Neuronal stem cell (in vitro differentiated cells): ENCODE results near the gene GCAT.

Experiments used
- DNase-seq: peaks from one replicate; pipeline ENCODE4 v3.0.0-alpha.2; 2013; ENCODE audit warnings: low spot score
- H2AFZ ChIP-seq: one replicate; pipeline ENCODE4 v1.6.1; 2013; ENCODE audit warnings: mild to moderate bottlenecking, low read length, inconsistent platforms
- H2AK5ac ChIP-seq: 2 replicates; pipeline ENCODE4 v1.6.1; 2013; ENCODE audit warnings: low read depth, mild to moderate bottlenecking, inconsistent platforms, low read length, moderate library complexity, mixed read lengths
- H2BK120ac ChIP-seq: 2 replicates; pipeline ENCODE4 v1.6.1; 2013; ENCODE audit warnings: low read depth, mild to moderate bottlenecking, inconsistent platforms, low read length, moderate library complexity, mixed read lengths
- H2BK12ac ChIP-seq: one replicate; pipeline ENCODE4 v1.6.1; 2013; ENCODE audit warnings: low read length, inconsistent platforms
- H2BK15ac ChIP-seq: 2 replicates; pipeline ENCODE4 v1.6.1; 2013; ENCODE audit warnings: mild to moderate bottlenecking, low read length, inconsistent platforms, mixed read lengths
- H2BK5ac ChIP-seq: one replicate; pipeline ENCODE4 v1.6.1; 2013; ENCODE audit warnings: inconsistent platforms, mild to moderate bottlenecking, low read length, moderate library complexity
- H3K14ac ChIP-seq: one replicate; pipeline ENCODE4 v1.6.1; 2013; ENCODE audit warnings: low read length, inconsistent platforms
- H3K18ac ChIP-seq: 2 replicates; pipeline ENCODE4 v1.6.1; 2013; ENCODE audit warnings: low read length, inconsistent platforms
- H3K23ac ChIP-seq: 2 replicates; pipeline ENCODE4 v1.6.1; 2013; ENCODE audit warnings: low read depth, mild to moderate bottlenecking, mixed read lengths, low read length, inconsistent platforms; ENCODE audit not compliant: poor library complexity
- H3K27ac ChIP-seq: replicated peaks from 3 replicates; pipeline ENCODE4 v1.5.1; 2013; ENCODE audit warnings: low read length, inconsistent platforms
- H3K27me3 ChIP-seq, 3 experiments: 2 replicates each; pipeline ENCODE4 v1.6.1; 2013; ENCODE audit warnings: low read length in 3 of 3, mild to moderate bottlenecking in 2 of 3, inconsistent platforms in 1 of 3, low read depth in 1 of 3, mixed read lengths in 1 of 3, moderate library complexity in 1 of 3; ENCODE audit not compliant: control insufficient read depth in 3 of 3, insufficient read depth in 3 of 3
- H3K36me3 ChIP-seq, 2 donors: replicated peaks in 1 of 2; 2 replicates each; pipeline ENCODE4 v1.6.1; 2013; ENCODE audit warnings: low read length in 2 of 2; ENCODE audit not compliant: control insufficient read depth in 2 of 2, insufficient read depth in 2 of 2
- H3K4ac ChIP-seq: 2 replicates; pipeline ENCODE4 v1.6.1; 2013; ENCODE audit warnings: inconsistent platforms, mild to moderate bottlenecking, low read length, moderate library complexity
- H3K4me1 ChIP-seq, 2 donors: 1 replicate in 1 of 2; 2 replicates in 1 of 2; pipeline ENCODE4 v1.6.1; 2013; ENCODE audit warnings: low read length in 2 of 2, low read depth in 1 of 2; ENCODE audit not compliant: control insufficient read depth in 2 of 2, insufficient read depth in 1 of 2
- H3K4me2 ChIP-seq: one replicate; pipeline ENCODE4 v1.6.1; 2013; ENCODE audit warnings: mild to moderate bottlenecking, low read length, inconsistent platforms; ENCODE audit not compliant: insufficient read depth, poor library complexity, severe bottlenecking
- H3K4me3 ChIP-seq, 2 donors: 2 replicates each; pipeline ENCODE4 v1.5.1; 2013; ENCODE audit warnings: low read length in 2 of 2, mild to moderate bottlenecking in 2 of 2, inconsistent platforms in 1 of 2, moderate library complexity in 1 of 2
- H3K79me1 ChIP-seq: one replicate; pipeline ENCODE4 v1.6.1; 2013; ENCODE audit warnings: low read depth, mild to moderate bottlenecking, inconsistent platforms, low read length, moderate library complexity
- H3K9ac ChIP-seq: one replicate; pipeline ENCODE4 v1.6.1; 2013; ENCODE audit warnings: mild to moderate bottlenecking, low read depth, low read length, inconsistent platforms; ENCODE audit not compliant: poor library complexity
- H3K9me3 ChIP-seq, 2 donors: replicated peaks in 1 of 2; 2 replicates each; pipeline versions ENCODE3 to v1.6.1; 2013; ENCODE audit warnings: low read length in 2 of 2, mild to moderate bottlenecking in 2 of 2, inconsistent platforms in 1 of 2, low read depth in 1 of 2, mixed read lengths in 1 of 2, moderate library complexity in 1 of 2; ENCODE audit not compliant: control insufficient read depth in 2 of 2, insufficient read depth in 1 of 2
- H4K8ac ChIP-seq: one replicate; pipeline ENCODE4 v1.6.1; 2013; ENCODE audit warnings: low read depth, mild to moderate bottlenecking, inconsistent platforms, low read length, moderate library complexity
- H4K91ac ChIP-seq: one replicate; pipeline ENCODE4 v1.6.1; 2013; ENCODE audit warnings: low read length, low read depth, mild to moderate bottlenecking, inconsistent platforms; ENCODE audit not compliant: poor library complexity
- WGBS, 2 donors: extraction: QIAGEN DNeasy Blood & Tissue Kit; methylation state at CpG; one replicate each; pipeline ENCODE4 v1.1.7; 2013; ENCODE audit warnings: missing lambda C conversion rate in 2 of 2, mixed read lengths in 1 of 2; ENCODE audit not compliant: insufficient read length in 2 of 2, insufficient replicate concordance in 1 of 2; ENCODE audit errors: extremely low coverage in 2 of 2; 5-methylcytosine and 5-hydroxymethylcytosine counted together

Gene GCAT

DNA sequence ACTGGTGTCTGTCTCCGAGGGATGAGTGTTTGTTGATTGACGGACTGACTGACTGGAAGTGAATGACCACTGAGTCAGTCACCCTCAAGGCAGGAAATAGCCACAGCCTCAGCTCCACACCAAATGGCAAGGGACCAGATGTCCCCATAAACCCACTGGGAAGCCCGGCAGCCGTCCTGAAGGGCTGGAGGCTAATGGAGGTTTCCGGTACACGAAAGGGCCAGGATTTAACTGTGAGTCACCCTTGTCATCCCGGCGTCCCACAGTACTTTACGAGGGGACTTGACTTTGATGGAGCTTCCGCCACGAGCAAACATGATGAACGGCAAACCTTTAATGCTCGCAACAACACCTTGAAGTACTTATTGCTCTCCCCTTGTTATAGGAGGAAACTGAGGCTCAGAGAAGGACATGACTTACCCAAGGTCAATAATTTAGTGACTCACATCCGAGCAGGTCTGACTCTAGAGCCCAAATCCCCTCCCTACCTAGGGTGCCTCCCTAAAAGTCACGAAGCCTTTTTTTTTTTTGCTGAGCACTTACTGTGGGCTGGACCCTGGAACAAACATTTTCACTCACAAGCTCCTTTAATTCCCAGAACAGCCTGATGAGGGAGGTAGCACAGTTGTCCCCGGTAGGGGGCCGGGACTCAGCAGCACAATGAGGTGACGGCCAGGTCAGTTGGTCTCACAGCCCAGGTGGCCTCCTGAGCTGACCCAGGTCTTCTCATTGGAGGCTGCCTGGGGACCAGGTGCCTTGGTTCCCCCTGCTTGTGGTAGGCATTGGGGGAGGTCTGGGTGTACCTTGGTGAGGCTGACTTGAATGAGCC is 25.2 kb upstream of the GCAT start:
- no peak overlapping the region for H4K8ac ChIP-seq
- no peak overlapping the region for H3K27ac ChIP-seq
- peak overlapping the region; percentile 71 for H3K14ac ChIP-seq
- H4K91ac ChIP-seq, result no peak overlapping the region
- no peak overlapping the region for H2BK12ac ChIP-seq
- WGBS, 2 donors, result no CpG with 5 or more reads among the region's 18 CpGs
- H3K36me3 ChIP-seq, result no peaks in the 10 kb centered on the region
- H3K9ac ChIP-seq, result no peak overlapping the region
- H3K23ac ChIP-seq, result peak overlapping the region; percentile 73
- no peaks in the 10 kb centered on the region for H3K27me3 ChIP-seq
- no peak overlapping the region for H3K4me3 ChIP-seq
- H2AFZ ChIP-seq, result no peak overlapping the region
- H3K79me1 ChIP-seq, result no peaks in the 10 kb centered on the region
- H2AK5ac ChIP-seq, result peak overlapping the region; percentile 83
- peaks cover 0 to 3% of the 10 kb centered on the region in 2 donors for H3K9me3 ChIP-seq
- no peak overlapping the region for H3K4ac ChIP-seq
- no peak overlapping the region for H2BK120ac ChIP-seq
- peaks cover 5 to 10% of the 10 kb centered on the region in 2 donors for H3K4me1 ChIP-seq
- no peak overlapping the region for H2BK5ac ChIP-seq
- peak overlapping the region; percentile 28 for H3K18ac ChIP-seq
- no peak overlapping the region for H2BK15ac ChIP-seq
- no peak overlapping the region for H3K4me2 ChIP-seq
- DNase-seq, result no peak

DNA sequence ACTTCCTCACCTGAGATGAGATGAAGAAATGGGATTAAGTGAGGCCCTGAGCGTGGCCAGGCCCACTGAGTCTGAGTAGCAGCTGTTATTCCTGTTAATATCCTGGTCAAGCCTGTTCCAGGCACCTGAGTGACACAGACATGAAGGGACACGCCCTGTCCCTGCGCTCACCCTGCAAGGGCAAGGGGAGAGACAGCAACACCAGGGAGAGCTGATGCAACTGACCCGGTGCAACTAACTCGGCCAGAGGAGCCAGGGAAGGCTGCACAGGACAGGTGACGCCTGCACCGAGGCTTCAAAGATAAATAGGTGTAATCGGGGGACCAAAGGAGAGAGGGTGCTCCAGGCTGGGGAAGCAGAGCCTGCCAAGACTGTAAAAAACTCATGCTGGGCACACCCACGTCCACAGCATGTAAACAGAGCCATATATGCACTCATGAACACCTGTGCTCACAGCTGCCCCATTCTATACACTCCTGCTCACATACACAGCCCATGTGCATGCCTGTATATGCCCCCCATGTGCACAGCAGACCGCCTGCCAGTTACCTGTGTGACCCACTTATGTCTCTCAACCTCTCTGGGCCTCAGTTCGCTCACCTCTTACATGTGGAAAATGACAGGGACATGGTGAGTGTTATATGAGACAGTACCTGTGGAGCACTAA is 22.8 kb upstream of the GCAT start:
- H3K18ac ChIP-seq, result peak overlapping the region; percentile 74
- H3K27me3 ChIP-seq, result no peaks in the 10 kb centered on the region
- no peak for DNase-seq
- no peak overlapping the region for H2BK12ac ChIP-seq
- H3K27ac ChIP-seq, result no peak overlapping the region
- no peak overlapping the region for H2BK5ac ChIP-seq
- H3K23ac ChIP-seq, result no peak overlapping the region
- H2BK15ac ChIP-seq, result no peak overlapping the region
- no peak overlapping the region for H2AK5ac ChIP-seq
- H3K9ac ChIP-seq, result no peak overlapping the region
- H4K8ac ChIP-seq, result no peak overlapping the region
- no peak overlapping the region for H3K14ac ChIP-seq
- no peak overlapping the region for H2AFZ ChIP-seq
- H3K79me1 ChIP-seq, result no peaks in the 10 kb centered on the region
- no peak overlapping the region for H3K4me2 ChIP-seq
- H3K4me3 ChIP-seq, result no peak overlapping the region
- no peak overlapping the region for H3K4ac ChIP-seq
- peaks cover 0 to 1% of the 10 kb centered on the region in 2 donors for H3K9me3 ChIP-seq
- H4K91ac ChIP-seq, result no peak overlapping the region
- no peaks in the 10 kb centered on the region for H3K36me3 ChIP-seq
- no CpG with 5 or more reads among the region's 11 CpGs for WGBS, 2 donors
- H3K4me1 ChIP-seq, result peaks cover 0 to 3% of the 10 kb centered on the region in 2 donors
- no peak overlapping the region for H2BK120ac ChIP-seq

DNA sequence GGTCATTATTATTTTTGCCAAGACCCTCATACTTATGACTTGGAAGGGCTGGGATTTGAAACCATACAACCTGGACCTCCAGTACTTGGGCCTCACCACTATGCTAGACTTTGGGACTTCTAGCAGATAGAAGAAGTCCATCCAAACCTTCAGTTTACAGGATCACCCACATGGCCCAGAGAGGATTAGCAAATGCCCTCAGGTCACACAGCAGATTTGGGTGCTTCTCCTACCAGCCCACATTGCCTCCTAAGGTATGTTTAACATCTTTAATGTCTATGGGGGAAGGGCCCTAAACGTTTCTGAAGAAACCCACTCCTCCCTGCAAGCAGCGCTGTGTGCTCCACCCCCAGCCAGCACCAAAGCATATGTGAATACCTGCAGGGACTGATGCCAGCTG is 17.5 kb upstream of the GCAT start:
- no peaks in the 10 kb centered on the region for H3K36me3 ChIP-seq
- no peak overlapping the region for H3K27ac ChIP-seq
- no peak overlapping the region for H2AK5ac ChIP-seq
- no peaks in the 10 kb centered on the region for H3K27me3 ChIP-seq
- DNase-seq, result no peak
- H3K18ac ChIP-seq, result no peak overlapping the region
- H3K14ac ChIP-seq, result peak overlapping the region; percentile 56
- H2BK12ac ChIP-seq, result peak overlapping the region; percentile 46
- H3K9me3 ChIP-seq, result no peaks in the 10 kb centered on the region
- H3K23ac ChIP-seq, result no peak overlapping the region
- H2BK5ac ChIP-seq, result no peak overlapping the region
- H3K9ac ChIP-seq, result no peak overlapping the region
- H3K4ac ChIP-seq, result no peak overlapping the region
- peak overlapping the region in 1 of 2 donors; percentile 68 for H3K4me3 ChIP-seq
- no peak overlapping the region for H2BK120ac ChIP-seq
- H3K4me1 ChIP-seq, result peaks cover 0 to 3% of the 10 kb centered on the region in 2 donors
- H4K8ac ChIP-seq, result no peak overlapping the region
- H2BK15ac ChIP-seq, result no peak overlapping the region
- no peak overlapping the region for H4K91ac ChIP-seq
- H3K4me2 ChIP-seq, result no peak overlapping the region
- WGBS, 2 donors, result no CpG with 5 or more reads among the region's 2 CpGs
- no peak overlapping the region for H2AFZ ChIP-seq
- H3K79me1 ChIP-seq, result no peaks in the 10 kb centered on the region

DNA sequence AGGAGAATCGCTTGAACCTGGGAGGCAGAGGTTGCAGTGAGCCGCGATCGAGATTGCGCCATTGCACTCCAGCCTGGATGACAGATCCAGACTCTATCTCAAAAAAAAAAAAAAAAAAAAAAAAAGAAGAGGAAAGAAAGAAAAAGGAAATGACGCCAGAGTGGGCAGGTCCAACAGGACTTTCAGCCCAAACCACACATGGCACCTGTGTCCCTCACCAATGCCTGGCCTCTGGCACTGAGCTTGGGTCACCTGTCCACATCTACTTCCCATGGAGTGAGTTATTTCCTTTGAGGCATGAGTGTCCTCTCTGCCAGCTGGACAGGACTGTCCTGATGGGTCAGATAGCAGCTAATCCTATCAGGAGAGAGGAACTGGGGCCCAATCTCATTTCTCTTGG is 15.2 kb upstream of the GCAT start:
- no CpG with 5 or more reads among the region's 6 CpGs for WGBS, 2 donors
- Histone ChIP-seq H3K4ac (no peak overlapping the region), H3K9me3 (no peaks in the 10 kb centered on the region), H3K27ac (no peak overlapping the region), H3K9ac (no peak overlapping the region), H4K8ac (no peak overlapping the region), H3K27me3 (no peaks in the 10 kb centered on the region), H3K18ac (no peak overlapping the region), H2BK12ac (no peak overlapping the region), H2AFZ (no peak overlapping the region), H2BK15ac (no peak overlapping the region), H2BK120ac (no peak overlapping the region), H3K79me1 (peaks cover 2% of the 10 kb centered on the region), H3K23ac (no peak overlapping the region), H3K14ac (no peak overlapping the region), H3K4me1 (peaks cover 0 to 3% of the 10 kb centered on the region in 2 donors), H3K4me3 (no peak overlapping the region), H3K4me2 (no peak overlapping the region), H2BK5ac (no peak overlapping the region), H4K91ac (no peak overlapping the region), H3K36me3 (no peaks in the 10 kb centered on the region), H2AK5ac (no peak overlapping the region)
- no peak for DNase-seq
